Thyroid gland (tissue), 4 donors: ENCODE data around the gene KIF23.

Experiments used
- POLR2A ChIP-seq, 2 donors: fragments of 450-650 bp; IDR thresholded peaks; one replicate each; pipeline ENCODE4 v1.6.1; 2017; ENCODE audit warnings: antibody characterized with exemption in 2 of 2, mild to moderate bottlenecking in 2 of 2, moderate library complexity in 1 of 2
- TF ChIP-seq, protein P1 (sequence below), 6 experiments: fragments of 200-600 bp in 3 of 6; fragments of 450-650 bp in 3 of 6; sonication (generic) in 3 of 6; IDR thresholded peaks; one replicate each; pipeline ENCODE4 v1.5.1; 2016 to 2019; ENCODE audit warnings: antibody characterized with exemption in 6 of 6, mild to moderate bottlenecking in 2 of 6, inconsistent platforms in 1 of 6, moderate library complexity in 1 of 6

DNA sequence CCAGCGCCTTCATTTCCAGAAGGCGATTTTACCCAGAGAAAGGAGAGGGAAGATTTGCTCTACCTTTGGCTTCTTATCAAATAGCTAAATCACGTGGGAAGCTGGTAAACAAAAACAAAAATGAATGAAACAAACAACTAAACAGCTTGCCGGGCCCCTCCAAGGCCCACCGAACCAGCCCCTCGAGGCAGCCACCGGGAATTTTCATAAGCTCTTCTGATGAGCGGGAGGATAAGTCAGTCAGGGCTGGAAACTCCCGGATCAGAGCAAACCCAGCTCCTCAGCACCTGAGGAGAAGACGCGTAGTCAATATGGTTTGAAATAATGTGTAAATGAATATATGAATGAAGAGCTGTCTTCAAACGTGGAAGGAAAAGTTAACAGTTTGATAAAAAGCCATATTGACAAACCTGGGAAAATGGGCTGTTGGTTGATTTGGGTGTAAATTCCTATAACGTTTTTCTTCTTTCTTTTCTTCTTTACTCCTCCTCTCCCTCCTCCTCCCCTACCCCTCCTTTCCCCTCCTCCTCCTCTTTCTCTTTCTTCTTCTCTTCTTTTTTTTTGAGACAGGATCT, 49.1 kb downstream of the KIF23 start:
- TF ChIP-seq, protein P1, sequence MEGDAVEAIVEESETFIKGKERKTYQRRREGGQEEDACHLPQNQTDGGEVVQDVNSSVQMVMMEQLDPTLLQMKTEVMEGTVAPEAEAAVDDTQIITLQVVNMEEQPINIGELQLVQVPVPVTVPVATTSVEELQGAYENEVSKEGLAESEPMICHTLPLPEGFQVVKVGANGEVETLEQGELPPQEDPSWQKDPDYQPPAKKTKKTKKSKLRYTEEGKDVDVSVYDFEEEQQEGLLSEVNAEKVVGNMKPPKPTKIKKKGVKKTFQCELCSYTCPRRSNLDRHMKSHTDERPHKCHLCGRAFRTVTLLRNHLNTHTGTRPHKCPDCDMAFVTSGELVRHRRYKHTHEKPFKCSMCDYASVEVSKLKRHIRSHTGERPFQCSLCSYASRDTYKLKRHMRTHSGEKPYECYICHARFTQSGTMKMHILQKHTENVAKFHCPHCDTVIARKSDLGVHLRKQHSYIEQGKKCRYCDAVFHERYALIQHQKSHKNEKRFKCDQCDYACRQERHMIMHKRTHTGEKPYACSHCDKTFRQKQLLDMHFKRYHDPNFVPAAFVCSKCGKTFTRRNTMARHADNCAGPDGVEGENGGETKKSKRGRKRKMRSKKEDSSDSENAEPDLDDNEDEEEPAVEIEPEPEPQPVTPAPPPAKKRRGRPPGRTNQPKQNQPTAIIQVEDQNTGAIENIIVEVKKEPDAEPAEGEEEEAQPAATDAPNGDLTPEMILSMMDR (IDR thresholded peaks at IDR 0.05) = no peak
- TF ChIP-seq POLR2A (IDR thresholded peaks at IDR 0.05) = no peak
